ENCODE results near the gene TMEM45B.
A peak's percentile ranks its signal among the peaks of the same experiment; 100 is the strongest.

The TMEM45B gene

DNA sequence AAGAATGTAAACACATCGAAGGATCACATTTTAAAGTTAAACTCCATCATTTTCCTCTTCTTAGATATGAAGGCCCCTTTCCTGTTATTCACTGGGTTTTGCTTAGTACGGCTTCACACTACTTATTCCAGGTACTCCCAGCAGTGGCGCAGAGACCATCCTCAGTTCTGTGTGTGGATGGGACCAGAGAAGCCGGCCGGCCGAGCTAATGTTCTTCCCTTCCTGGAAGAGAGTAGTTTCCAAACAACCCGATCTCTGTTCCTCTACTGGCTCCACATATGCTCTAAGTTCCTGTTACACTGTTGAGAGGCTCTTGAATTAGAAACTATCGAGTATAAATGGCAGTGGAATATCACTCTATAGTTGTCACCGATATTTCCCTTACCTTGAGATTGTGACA is 80.4 kb downstream of the TMEM45B start:
- DNase-seq: no peak
- Histone ChIP-seq H3K4me3 (ENCODE audit: low read depth, low read length) (no peak overlapping the region), H3K36me3 (peaks cover 25% of the 10 kb centered on the region), H3K9me3 (ENCODE audit: severe bottlenecking) (no peaks in the 10 kb centered on the region), H3K27me3 (ENCODE audit: insufficient read depth, low read depth, severe bottlenecking) (no peaks in the 10 kb centered on the region), H3K27ac (peak overlapping the region; percentile 57; the same call in 1 of the 2 replicates)
- no peak for TF ChIP-seq CTCF (IDR thresholded peaks at IDR 0.05; ENCODE audit: low read depth, low read length)

- no peak for DNase-seq
- Histone ChIP-seq H3K27ac (no peak overlapping the region), H3K36me3 (peaks cover 10% of the 10 kb centered on the region; the same call in 1 of the 2 replicates), H3K4me3 (ENCODE audit: low read depth, low read length) (no peak overlapping the region), H3K9me3 (ENCODE audit: severe bottlenecking) (no peaks in the 10 kb centered on the region), H3K27me3 (ENCODE audit: insufficient read depth, low read depth, severe bottlenecking) (no peaks in the 10 kb centered on the region)
- no peak for TF ChIP-seq CTCF (IDR thresholded peaks at IDR 0.05; ENCODE audit: low read depth, low read length)
These were observed 89.8 kb downstream of the TMEM45B start for GRCh38 chr11:129905402-129905801.

Data from WERI-Rb-1 (cell line).